DND-41 (cell line): ENCODE measurements around the gene PLCL1.

ENCODE experiments used
- ATAC-seq: fragments of 200-7000 bp; cut with Tn5 transposase; 3 replicates; pipeline ENCODE4 v1.9.1; 2021; ENCODE audit warnings: low read depth; ENCODE audit not compliant: insufficient read depth
- DNase-seq: peaks from one replicate; pipeline ENCODE4 v3.0.0-alpha.2; 2020
- H2AFZ ChIP-seq: 2 replicates; pipeline ENCODE4 v1.6.0; 2012; ENCODE audit warnings: low read depth, low read length
- H3K27ac ChIP-seq: 2 replicates; pipeline ENCODE4 v1.5.1; 2012; ENCODE audit warnings: low read length, inconsistent platforms
- H3K27me3 ChIP-seq: fragments of 200-600 bp; sonication (generic); 2 replicates; pipeline ENCODE4 v1.6.0; 2012; ENCODE audit warnings: low read length, mild to moderate bottlenecking, inconsistent platforms; ENCODE audit not compliant: insufficient read depth, poor library complexity
- H3K36me3 ChIP-seq: 2 replicates; pipeline ENCODE4 v1.5.1; 2012; ENCODE audit warnings: low read length, inconsistent platforms; ENCODE audit not compliant: insufficient read depth
- H3K4me1 ChIP-seq: 2 replicates; pipeline ENCODE4 v1.5.1; 2012; ENCODE audit warnings: mild to moderate bottlenecking, low read length; ENCODE audit not compliant: insufficient read depth
- H3K4me2 ChIP-seq: 2 replicates; pipeline ENCODE4 v1.6.0; 2012; ENCODE audit warnings: mild to moderate bottlenecking, moderate library complexity, low read length, inconsistent platforms; ENCODE audit not compliant: insufficient read depth
- H3K4me3 ChIP-seq, 2 experiments: fragments of 200-600 bp in 1 of 2; shearing (Covaris generic) in 1 of 2; 2 replicates each; pipeline ENCODE4 v1.5.1; 2012 to 2016; ENCODE audit warnings: inconsistent platforms in 2 of 2, low read length in 2 of 2, mild to moderate bottlenecking in 2 of 2, low read depth in 1 of 2, moderate library complexity in 1 of 2
- H3K79me2 ChIP-seq: 2 replicates; pipeline ENCODE4 v1.6.0; 2012; ENCODE audit warnings: low read length, inconsistent platforms; ENCODE audit not compliant: insufficient read depth
- H3K9ac ChIP-seq: 2 replicates; pipeline ENCODE4 v1.6.0; 2012; ENCODE audit warnings: low read depth, mild to moderate bottlenecking, inconsistent platforms, low read length, moderate library complexity
- H3K9me3 ChIP-seq: 2 replicates; pipeline ENCODE4 v1.5.1; 2012; ENCODE audit warnings: low read length, moderate library complexity, mild to moderate bottlenecking, inconsistent platforms; ENCODE audit not compliant: insufficient read depth, severe bottlenecking
- H4K20me1 ChIP-seq: 2 replicates; pipeline ENCODE4 v1.6.0; 2012; ENCODE audit warnings: low read length; ENCODE audit not compliant: insufficient read depth
- CTCF ChIP-seq: IDR thresholded peaks from 2 replicates; pipeline ENCODE4 v1.5.1; 2012; ENCODE audit warnings: borderline replicate concordance, low read length, moderate library complexity, mild to moderate bottlenecking; ENCODE audit not compliant: poor library complexity, severe bottlenecking; ENCODE audit errors: extremely low read depth
- EZH2 ChIP-seq: IDR thresholded peaks from 3 replicates; pipeline ENCODE4 v1.6.1; 2012; ENCODE audit warnings: borderline replicate concordance, low read depth, mild to moderate bottlenecking, moderate library complexity, low read length, inconsistent platforms; ENCODE audit not compliant: severe bottlenecking

PLCL1 gene

GRCh38 chr2:197805715-197806633 is 1.6 kb downstream of the PLCL1 start:
- Histone ChIP-seq H3K27ac (no peak overlapping the region; the same call in 1 of the 2 replicates), H3K79me2 (no peaks in the 10 kb centered on the region), H3K4me2 (peak overlapping the region; percentile 96), H3K27me3 (peaks cover 16% of the 10 kb centered on the region), H3K4me1 (peaks cover 44% of the 10 kb centered on the region), H4K20me1 (no peaks in the 10 kb centered on the region), H3K9me3 (no peaks in the 10 kb centered on the region), H3K9ac (peak overlapping the region; percentile 67), H3K4me3 (peak overlapping the region; percentile 52 to 64; a peak in 3 of 4 replicates), H2AFZ (no peak overlapping the region), H3K36me3 (no peaks in the 10 kb centered on the region)
- ATAC-seq = no peak
- TF ChIP-seq EZH2 = no peak
- no peak for TF ChIP-seq CTCF
- DNase-seq = no peak

- DNase-seq (no peak), ATAC-seq (no peak)
- Histone ChIP-seq H3K4me2 (no peak overlapping the region), H3K36me3 (no peaks in the 10 kb centered on the region), H3K4me3 (no peak overlapping the region), H3K27ac (no peak overlapping the region), H3K9me3 (no peaks in the 10 kb centered on the region), H2AFZ (no peak overlapping the region), H3K27me3 (peaks cover 11% of the 10 kb centered on the region), H3K4me1 (peaks cover 31% of the 10 kb centered on the region), H4K20me1 (no peaks in the 10 kb centered on the region), H3K9ac (no peak overlapping the region), H3K79me2 (no peaks in the 10 kb centered on the region)
- TF ChIP-seq CTCF (no peak), EZH2 (no peak)
Observed at GRCh38 chr2:197809064-197809463, 4.7 kb downstream of the PLCL1 start.

- TF ChIP-seq CTCF (no peak), EZH2 (no peak)
- no peaks in the 10 kb centered on the region for H3K9me3 ChIP-seq
- peaks cover 7% of the 10 kb centered on the region for H3K27me3 ChIP-seq
- no peak overlapping the region for H2AFZ ChIP-seq
- H3K4me3 ChIP-seq = no peak overlapping the region
- H3K79me2 ChIP-seq = no peaks in the 10 kb centered on the region
- ATAC-seq = no peak
- no peaks in the 10 kb centered on the region for H4K20me1 ChIP-seq
- H3K27ac ChIP-seq = no peak overlapping the region
- H3K9ac ChIP-seq = no peak overlapping the region
- H3K36me3 ChIP-seq = no peaks in the 10 kb centered on the region
- peaks cover 29% of the 10 kb centered on the region for H3K4me1 ChIP-seq
- no peak for DNase-seq
- H3K4me2 ChIP-seq = no peak overlapping the region
Observed at GRCh38 chr2:197810016-197810415, 5.6 kb downstream of the PLCL1 start.
